ENCODE data around the gene PDE4D. TPM values are rescaled to one million over a fixed set of nuclear protein-coding genes. Genes with fewer than 3 reads are reported as not detected.

PDE4D gene
- total and polyA plus RNA-seq, 2 donors (not counting 3 experiments of a cell fraction or from before 2014, with no cell fraction given), result 34.5 to 51.2 TPM

DNA sequence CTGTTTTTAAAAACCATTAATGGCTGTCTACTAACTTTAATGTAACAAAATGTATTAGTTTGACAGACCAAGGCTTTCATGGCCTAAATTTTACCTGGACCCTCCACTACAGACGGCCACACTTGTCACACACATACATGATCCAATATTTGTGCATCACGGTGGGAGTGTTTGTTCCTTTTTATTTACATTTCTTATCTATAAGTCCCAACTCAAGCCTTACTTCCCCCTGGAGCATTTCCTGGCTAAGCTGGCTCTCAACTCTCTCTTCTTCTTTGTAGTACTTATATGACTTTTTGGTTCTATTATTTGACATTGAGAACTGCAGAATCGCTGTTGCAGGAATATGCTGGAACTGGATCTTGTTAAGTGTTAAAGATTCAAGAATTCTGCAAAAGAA lies 776.2 kb downstream of the PDE4D start:
- H3K4me3 ChIP-seq (replicated peaks in 1 of 3; ENCODE audit: insufficient read depth in 1 of 3, low read depth in 1 of 3, low read length in 3 of 3), result no peak overlapping the region
- TF ChIP-seq, protein P1, sequence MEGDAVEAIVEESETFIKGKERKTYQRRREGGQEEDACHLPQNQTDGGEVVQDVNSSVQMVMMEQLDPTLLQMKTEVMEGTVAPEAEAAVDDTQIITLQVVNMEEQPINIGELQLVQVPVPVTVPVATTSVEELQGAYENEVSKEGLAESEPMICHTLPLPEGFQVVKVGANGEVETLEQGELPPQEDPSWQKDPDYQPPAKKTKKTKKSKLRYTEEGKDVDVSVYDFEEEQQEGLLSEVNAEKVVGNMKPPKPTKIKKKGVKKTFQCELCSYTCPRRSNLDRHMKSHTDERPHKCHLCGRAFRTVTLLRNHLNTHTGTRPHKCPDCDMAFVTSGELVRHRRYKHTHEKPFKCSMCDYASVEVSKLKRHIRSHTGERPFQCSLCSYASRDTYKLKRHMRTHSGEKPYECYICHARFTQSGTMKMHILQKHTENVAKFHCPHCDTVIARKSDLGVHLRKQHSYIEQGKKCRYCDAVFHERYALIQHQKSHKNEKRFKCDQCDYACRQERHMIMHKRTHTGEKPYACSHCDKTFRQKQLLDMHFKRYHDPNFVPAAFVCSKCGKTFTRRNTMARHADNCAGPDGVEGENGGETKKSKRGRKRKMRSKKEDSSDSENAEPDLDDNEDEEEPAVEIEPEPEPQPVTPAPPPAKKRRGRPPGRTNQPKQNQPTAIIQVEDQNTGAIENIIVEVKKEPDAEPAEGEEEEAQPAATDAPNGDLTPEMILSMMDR (IDR thresholded peaks at IDR 0.05; ENCODE audit: extremely low read depth in 1 of 2, insufficient read depth in 1 of 2, low read depth in 1 of 2, low read length in 2 of 2), result no peak
- DNase-seq (ENCODE audit: low read depth, low spot score) (no peak), FAIRE-seq (no peak)
- ChIA-PET CTCF (interaction anchor here (1.0 to 2.1 kb wide), 2 partner anchors 12 to 17 kb away, joined by 3 to 6 read pairs; no protein-coding TSS in a partner anchor), POLR2A (no interaction called here)
- H3K9ac ChIP-seq (replicated peaks; ENCODE audit: extremely low read depth, insufficient read depth, low read length), result no peak overlapping the region
- H3K27me3 ChIP-seq (ENCODE audit: control insufficient read depth in 2 of 2, insufficient read depth in 2 of 2, low read length in 2 of 2), result no peaks in the 10 kb centered on the region
- H3K79me2 ChIP-seq (ENCODE audit: control insufficient read depth, insufficient read depth, low read length), result no peaks in the 10 kb centered on the region
- intact Hi-C loops (cut with micrococcal nuclease) (no loop called here), dilution Hi-C loops (cut with MboI; ENCODE audit: extremely low pct_ligation_motif_present, low sequenced_read_pairs) (no loop called here)
- H3K4me2 ChIP-seq (ENCODE audit: insufficient read depth, low read length), result no peak overlapping the region
- no peaks in the 10 kb centered on the region for H3K9me3 ChIP-seq (replicated peaks; ENCODE audit: control insufficient read depth, insufficient read depth, low read length)
- no peak overlapping the region for H2AFZ ChIP-seq (ENCODE audit: low read depth, low read length)
- no peaks in the 10 kb centered on the region for H3K9me1 ChIP-seq (replicated peaks; ENCODE audit: control insufficient read depth, extremely low read depth, insufficient read depth, low read length)
- H3K27ac ChIP-seq (ENCODE audit: insufficient read depth, low read depth, low read length), result no peak overlapping the region
- peaks cover 2% of the 10 kb centered on the region for H3K4me1 ChIP-seq (ENCODE audit: control insufficient read depth, extremely low read depth, insufficient read depth, low read length)
- H3K36me3 ChIP-seq (ENCODE audit: control insufficient read depth in 2 of 2, extremely low read depth in 1 of 2, insufficient read depth in 2 of 2, low read length in 2 of 2), result no peaks in the 10 kb centered on the region
- BruUV-seq (replicated peaks), result no TSS peak
- peaks cover 3% of the 10 kb centered on the region for H4K20me1 ChIP-seq (replicated peaks; ENCODE audit: control insufficient read depth, extremely low read depth, insufficient read depth, low read length)

DNA sequence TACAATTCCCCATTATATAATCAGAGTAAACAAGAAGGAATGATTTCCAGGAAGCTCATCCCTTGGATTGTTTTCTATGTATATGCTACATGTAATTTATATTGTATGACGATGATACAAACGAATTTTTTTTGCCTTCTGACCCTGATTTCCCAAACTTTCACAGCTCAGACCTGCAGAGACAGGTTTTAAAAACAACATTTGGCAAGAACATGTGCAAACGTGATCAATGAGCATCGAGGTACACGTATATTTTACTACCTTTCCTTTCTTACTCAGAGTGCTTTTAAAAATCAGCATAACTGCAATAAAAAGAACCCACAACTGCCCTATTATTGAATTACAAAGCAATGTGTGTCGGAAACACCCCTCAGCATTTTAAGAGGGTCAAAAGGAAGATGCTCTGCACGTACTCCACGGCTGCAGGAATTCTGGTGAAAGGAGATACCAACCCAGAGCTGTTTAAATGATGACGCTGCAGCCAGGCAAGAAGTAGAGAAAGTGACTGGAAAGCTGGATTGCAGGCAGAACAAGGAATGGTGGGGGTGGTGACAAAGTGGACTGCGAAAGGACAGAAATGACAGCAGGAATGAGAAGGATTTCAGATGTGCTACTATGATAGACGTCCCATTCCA lies 777.2 kb downstream of the PDE4D start:
- Histone ChIP-seq H4K20me1 (replicated peaks; ENCODE audit: control insufficient read depth, extremely low read depth, insufficient read depth, low read length) (peaks cover 3% of the 10 kb centered on the region), H3K27me3 (ENCODE audit: control insufficient read depth in 2 of 2, insufficient read depth in 2 of 2, low read length in 2 of 2) (no peaks in the 10 kb centered on the region), H3K36me3 (ENCODE audit: control insufficient read depth in 2 of 2, extremely low read depth in 1 of 2, insufficient read depth in 2 of 2, low read length in 2 of 2) (no peaks in the 10 kb centered on the region), H3K9me3 (replicated peaks; ENCODE audit: control insufficient read depth, insufficient read depth, low read length) (no peaks in the 10 kb centered on the region), H3K4me1 (ENCODE audit: control insufficient read depth, extremely low read depth, insufficient read depth, low read length) (peaks cover 2% of the 10 kb centered on the region), H3K79me2 (ENCODE audit: control insufficient read depth, insufficient read depth, low read length) (no peaks in the 10 kb centered on the region), H3K4me2 (ENCODE audit: insufficient read depth, low read length) (no peak overlapping the region), H3K27ac (ENCODE audit: insufficient read depth, low read depth, low read length) (no peak overlapping the region), H2AFZ (ENCODE audit: low read depth, low read length) (no peak overlapping the region), H3K9me1 (replicated peaks; ENCODE audit: control insufficient read depth, extremely low read depth, insufficient read depth, low read length) (no peaks in the 10 kb centered on the region), H3K4me3 (replicated peaks in 1 of 3; ENCODE audit: insufficient read depth in 1 of 3, low read depth in 1 of 3, low read length in 3 of 3) (no peak overlapping the region), H3K9ac (replicated peaks; ENCODE audit: extremely low read depth, insufficient read depth, low read length) (no peak overlapping the region)
- FAIRE-seq (no peak), DNase-seq (ENCODE audit: low read depth, low spot score) (no peak)
- ChIA-PET POLR2A (no interaction called here), CTCF (interaction anchor here (1.0 to 2.9 kb wide), 2 partner anchors 11 to 18 kb away, joined by 3 to 15 read pairs; no protein-coding TSS in a partner anchor)
- BruUV-seq (replicated peaks), result no TSS peak
- TF ChIP-seq, protein P2, sequence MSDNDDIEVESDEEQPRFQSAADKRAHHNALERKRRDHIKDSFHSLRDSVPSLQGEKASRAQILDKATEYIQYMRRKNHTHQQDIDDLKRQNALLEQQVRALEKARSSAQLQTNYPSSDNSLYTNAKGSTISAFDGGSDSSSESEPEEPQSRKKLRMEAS (IDR thresholded peaks at IDR 0.05; ENCODE audit: insufficient read depth, insufficient read length), result no peak
- TF ChIP-seq JUN (IDR thresholded peaks at IDR 0.05; ENCODE audit: borderline replicate concordance, insufficient read depth, insufficient read length, low read depth) (no peak), EZH2 (IDR thresholded peaks at IDR 0.05; ENCODE audit: borderline replicate concordance, low read depth, low read length, severe bottlenecking) (no peak), GATA2 (IDR thresholded peaks at IDR 0.05; ENCODE audit: insufficient read depth, insufficient read length, low read depth, low read length) (no peak), POLR2A (IDR thresholded peaks at IDR 0.05; ENCODE audit: low read depth, low read length) (no peak), POLR2AphosphoS5 (IDR thresholded peaks at IDR 0.05; ENCODE audit: insufficient read depth, low read depth, low read length) (no peak)
- intact Hi-C loops (cut with micrococcal nuclease), result no loop called here
- dilution Hi-C loops (cut with MboI; ENCODE audit: extremely low pct_ligation_motif_present, low sequenced_read_pairs), result no loop called here

Measured in endothelial cell of umbilical vein (primary cell).